HEK293 (cell line): Measurements from ENCODE around the gene VPS35L.

ENCODE experiments used
- OVOL3 ChIP-seq: fragments of 450-650 bp; formaldehyde crosslinking; IDR thresholded peaks from 2 replicates; pipeline ENCODE4 v1.5.1; 2016; ENCODE audit warnings: missing biosample characterization, missing genetic modification characterization
- ZNF174 ChIP-seq: fragments of 450-650 bp; formaldehyde crosslinking; IDR thresholded peaks from 2 replicates; pipeline ENCODE4 v1.5.0; 2017; ENCODE audit warnings: missing biosample characterization, mild to moderate bottlenecking, missing genetic modification characterization
- ZNF624 ChIP-seq: fragments of 450-650 bp; formaldehyde crosslinking; IDR thresholded peaks from 2 replicates; pipeline ENCODE4 v1.5.1; 2017; ENCODE audit warnings: missing biosample characterization, missing genetic modification characterization
- ZNF660 ChIP-seq: fragments of 450-650 bp; IDR thresholded peaks from 2 replicates; pipeline ENCODE4 v1.5.1; 2018; ENCODE audit warnings: missing biosample characterization, mild to moderate bottlenecking, missing genetic modification characterization
- ZNF701 ChIP-seq: fragments of 450-650 bp; formaldehyde crosslinking; IDR thresholded peaks from 2 replicates; pipeline ENCODE4 v1.5.1; 2016; ENCODE audit warnings: missing biosample characterization, missing genetic modification characterization
- ZNF843 ChIP-seq: fragments of 450-650 bp; formaldehyde crosslinking; IDR thresholded peaks from 2 replicates; pipeline ENCODE4 v1.5.1; 2016; ENCODE audit warnings: missing biosample characterization, missing genetic modification characterization
- TF ChIP-seq, protein P1 (sequence below): fragments of 450-650 bp; formaldehyde crosslinking; IDR thresholded peaks from 2 replicates; pipeline ENCODE4 v1.5.1; 2017; ENCODE audit warnings: missing biosample characterization, mild to moderate bottlenecking, missing genetic modification characterization, moderate library complexity
- TF ChIP-seq, protein P2 (sequence below): fragments of 450-650 bp; formaldehyde crosslinking; IDR thresholded peaks from 2 replicates; pipeline ENCODE4 v1.5.1; 2016; ENCODE audit warnings: missing biosample characterization, missing genetic modification characterization
- TF ChIP-seq, protein P3 (sequence below): fragments of 450-650 bp; formaldehyde crosslinking; IDR thresholded peaks from 2 replicates; pipeline ENCODE4 v1.5.1; 2016; ENCODE audit warnings: missing biosample characterization, missing genetic modification characterization, borderline replicate concordance
- TF ChIP-seq, protein P4 (sequence below): fragments of 450-650 bp; formaldehyde crosslinking; IDR thresholded peaks from 2 replicates; pipeline ENCODE4 v1.5.1; 2016; ENCODE audit warnings: missing biosample characterization, missing genetic modification characterization

DNA sequence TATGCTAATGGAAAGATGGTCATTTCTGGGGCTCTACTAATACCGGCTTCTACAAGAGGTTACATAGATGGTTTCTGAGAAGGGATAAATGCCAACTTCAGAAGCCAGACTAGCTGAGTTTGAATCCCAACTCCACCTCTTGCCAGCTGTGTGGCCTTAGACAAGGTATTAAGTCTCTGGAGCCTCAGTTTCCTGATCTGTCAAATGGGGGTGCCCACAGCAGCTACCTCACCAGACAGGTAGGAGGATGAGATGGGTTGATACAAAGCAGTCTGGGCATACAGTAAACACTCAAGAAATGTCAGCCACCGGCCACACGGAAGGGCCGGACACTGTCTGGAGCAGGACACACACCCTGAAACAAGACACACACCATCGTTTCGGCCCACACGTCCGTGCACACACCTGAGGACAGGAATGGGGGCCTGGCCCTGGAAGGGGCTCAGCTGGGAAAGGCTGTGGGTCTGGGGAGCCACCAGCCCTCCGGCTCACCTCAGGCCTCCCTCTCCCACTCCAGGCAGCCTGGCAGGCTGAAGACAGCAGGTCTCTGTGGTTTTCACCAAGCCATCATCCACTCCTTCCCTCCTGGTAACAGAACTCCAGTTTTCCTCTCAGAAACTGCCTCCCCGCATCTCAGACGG is 157.0 kb downstream of the VPS35L start:
- TF ChIP-seq, protein P1, sequence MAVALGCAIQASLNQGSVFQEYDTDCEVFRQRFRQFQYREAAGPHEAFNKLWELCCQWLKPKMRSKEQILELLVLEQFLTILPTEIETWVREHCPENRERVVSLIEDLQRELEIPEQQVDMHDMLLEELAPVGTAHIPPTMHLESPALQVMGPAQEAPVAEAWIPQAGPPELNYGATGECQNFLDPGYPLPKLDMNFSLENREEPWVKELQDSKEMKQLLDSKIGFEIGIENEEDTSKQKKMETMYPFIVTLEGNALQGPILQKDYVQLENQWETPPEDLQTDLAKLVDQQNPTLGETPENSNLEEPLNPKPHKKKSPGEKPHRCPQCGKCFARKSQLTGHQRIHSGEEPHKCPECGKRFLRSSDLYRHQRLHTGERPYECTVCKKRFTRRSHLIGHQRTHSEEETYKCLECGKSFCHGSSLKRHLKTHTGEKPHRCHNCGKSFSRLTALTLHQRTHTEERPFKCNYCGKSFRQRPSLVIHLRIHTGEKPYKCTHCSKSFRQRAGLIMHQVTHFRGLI (tag by site-specific recombination) = no peak
- TF ChIP-seq, protein P2, sequence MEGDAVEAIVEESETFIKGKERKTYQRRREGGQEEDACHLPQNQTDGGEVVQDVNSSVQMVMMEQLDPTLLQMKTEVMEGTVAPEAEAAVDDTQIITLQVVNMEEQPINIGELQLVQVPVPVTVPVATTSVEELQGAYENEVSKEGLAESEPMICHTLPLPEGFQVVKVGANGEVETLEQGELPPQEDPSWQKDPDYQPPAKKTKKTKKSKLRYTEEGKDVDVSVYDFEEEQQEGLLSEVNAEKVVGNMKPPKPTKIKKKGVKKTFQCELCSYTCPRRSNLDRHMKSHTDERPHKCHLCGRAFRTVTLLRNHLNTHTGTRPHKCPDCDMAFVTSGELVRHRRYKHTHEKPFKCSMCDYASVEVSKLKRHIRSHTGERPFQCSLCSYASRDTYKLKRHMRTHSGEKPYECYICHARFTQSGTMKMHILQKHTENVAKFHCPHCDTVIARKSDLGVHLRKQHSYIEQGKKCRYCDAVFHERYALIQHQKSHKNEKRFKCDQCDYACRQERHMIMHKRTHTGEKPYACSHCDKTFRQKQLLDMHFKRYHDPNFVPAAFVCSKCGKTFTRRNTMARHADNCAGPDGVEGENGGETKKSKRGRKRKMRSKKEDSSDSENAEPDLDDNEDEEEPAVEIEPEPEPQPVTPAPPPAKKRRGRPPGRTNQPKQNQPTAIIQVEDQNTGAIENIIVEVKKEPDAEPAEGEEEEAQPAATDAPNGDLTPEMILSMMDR (tag by site-specific recombination) = no peak
- no peak for TF ChIP-seq ZNF624
- no peak for TF ChIP-seq ZNF174 (tag by site-specific recombination)
- TF ChIP-seq ZNF660 (tag by site-specific recombination) = no peak
- TF ChIP-seq, protein P3, sequence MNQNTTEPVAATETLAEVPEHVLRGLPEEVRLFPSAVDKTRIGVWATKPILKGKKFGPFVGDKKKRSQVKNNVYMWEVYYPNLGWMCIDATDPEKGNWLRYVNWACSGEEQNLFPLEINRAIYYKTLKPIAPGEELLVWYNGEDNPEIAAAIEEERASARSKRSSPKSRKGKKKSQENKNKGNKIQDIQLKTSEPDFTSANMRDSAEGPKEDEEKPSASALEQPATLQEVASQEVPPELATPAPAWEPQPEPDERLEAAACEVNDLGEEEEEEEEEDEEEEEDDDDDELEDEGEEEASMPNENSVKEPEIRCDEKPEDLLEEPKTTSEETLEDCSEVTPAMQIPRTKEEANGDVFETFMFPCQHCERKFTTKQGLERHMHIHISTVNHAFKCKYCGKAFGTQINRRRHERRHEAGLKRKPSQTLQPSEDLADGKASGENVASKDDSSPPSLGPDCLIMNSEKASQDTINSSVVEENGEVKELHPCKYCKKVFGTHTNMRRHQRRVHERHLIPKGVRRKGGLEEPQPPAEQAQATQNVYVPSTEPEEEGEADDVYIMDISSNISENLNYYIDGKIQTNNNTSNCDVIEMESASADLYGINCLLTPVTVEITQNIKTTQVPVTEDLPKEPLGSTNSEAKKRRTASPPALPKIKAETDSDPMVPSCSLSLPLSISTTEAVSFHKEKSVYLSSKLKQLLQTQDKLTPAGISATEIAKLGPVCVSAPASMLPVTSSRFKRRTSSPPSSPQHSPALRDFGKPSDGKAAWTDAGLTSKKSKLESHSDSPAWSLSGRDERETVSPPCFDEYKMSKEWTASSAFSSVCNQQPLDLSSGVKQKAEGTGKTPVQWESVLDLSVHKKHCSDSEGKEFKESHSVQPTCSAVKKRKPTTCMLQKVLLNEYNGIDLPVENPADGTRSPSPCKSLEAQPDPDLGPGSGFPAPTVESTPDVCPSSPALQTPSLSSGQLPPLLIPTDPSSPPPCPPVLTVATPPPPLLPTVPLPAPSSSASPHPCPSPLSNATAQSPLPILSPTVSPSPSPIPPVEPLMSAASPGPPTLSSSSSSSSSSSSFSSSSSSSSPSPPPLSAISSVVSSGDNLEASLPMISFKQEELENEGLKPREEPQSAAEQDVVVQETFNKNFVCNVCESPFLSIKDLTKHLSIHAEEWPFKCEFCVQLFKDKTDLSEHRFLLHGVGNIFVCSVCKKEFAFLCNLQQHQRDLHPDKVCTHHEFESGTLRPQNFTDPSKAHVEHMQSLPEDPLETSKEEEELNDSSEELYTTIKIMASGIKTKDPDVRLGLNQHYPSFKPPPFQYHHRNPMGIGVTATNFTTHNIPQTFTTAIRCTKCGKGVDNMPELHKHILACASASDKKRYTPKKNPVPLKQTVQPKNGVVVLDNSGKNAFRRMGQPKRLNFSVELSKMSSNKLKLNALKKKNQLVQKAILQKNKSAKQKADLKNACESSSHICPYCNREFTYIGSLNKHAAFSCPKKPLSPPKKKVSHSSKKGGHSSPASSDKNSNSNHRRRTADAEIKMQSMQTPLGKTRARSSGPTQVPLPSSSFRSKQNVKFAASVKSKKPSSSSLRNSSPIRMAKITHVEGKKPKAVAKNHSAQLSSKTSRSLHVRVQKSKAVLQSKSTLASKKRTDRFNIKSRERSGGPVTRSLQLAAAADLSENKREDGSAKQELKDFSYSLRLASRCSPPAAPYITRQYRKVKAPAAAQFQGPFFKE (tag by site-specific recombination) = no peak
- TF ChIP-seq ZNF843 (tag by site-specific recombination) = no peak
- TF ChIP-seq, protein P4, sequence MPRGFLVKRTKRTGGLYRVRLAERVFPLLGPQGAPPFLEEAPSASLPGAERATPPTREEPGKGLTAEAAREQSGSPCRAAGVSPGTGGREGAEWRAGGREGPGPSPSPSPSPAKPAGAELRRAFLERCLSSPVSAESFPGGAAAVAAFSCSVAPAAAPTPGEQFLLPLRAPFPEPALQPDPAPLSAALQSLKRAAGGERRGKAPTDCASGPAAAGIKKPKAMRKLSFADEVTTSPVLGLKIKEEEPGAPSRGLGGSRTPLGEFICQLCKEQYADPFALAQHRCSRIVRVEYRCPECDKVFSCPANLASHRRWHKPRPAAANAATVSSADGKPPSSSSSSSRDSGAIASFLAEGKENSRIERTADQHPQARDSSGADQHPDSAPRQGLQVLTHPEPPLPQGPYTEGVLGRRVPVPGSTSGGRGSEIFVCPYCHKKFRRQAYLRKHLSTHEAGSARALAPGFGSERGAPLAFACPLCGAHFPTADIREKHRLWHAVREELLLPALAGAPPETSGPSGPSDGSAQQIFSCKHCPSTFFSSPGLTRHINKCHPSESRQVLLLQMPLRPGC (tag by site-specific recombination) = no peak
- no peak for TF ChIP-seq ZNF701 (tag by site-specific recombination)
- no peak for TF ChIP-seq OVOL3 (tag by site-specific recombination)
